Subcutaneous abdominal adipose tissue (tissue), 5 donors: ENCODE results near the gene DLG2.

Experiments
- H3K27ac ChIP-seq: one replicate; pipeline ENCODE4 v1.7.0; 2013; ENCODE audit warnings: low read depth, mild to moderate bottlenecking, inconsistent platforms, low read length, moderate library complexity
- H3K27me3 ChIP-seq, 5 donors: one replicate each; pipeline ENCODE4 v1.7.0; 2013; ENCODE audit warnings: low read length in 5 of 5, inconsistent platforms in 1 of 5; ENCODE audit not compliant: control insufficient read depth in 5 of 5, insufficient read depth in 4 of 5
- H3K36me3 ChIP-seq, 5 donors: one replicate each; pipeline ENCODE4 v1.7.0; 2013; ENCODE audit warnings: low read length in 5 of 5; ENCODE audit not compliant: control insufficient read depth in 5 of 5, insufficient read depth in 5 of 5
- H3K4me1 ChIP-seq, 5 donors: one replicate each; pipeline ENCODE4 v1.7.0; 2013; ENCODE audit warnings: low read length in 5 of 5, mild to moderate bottlenecking in 3 of 5, moderate library complexity in 1 of 5; ENCODE audit not compliant: control insufficient read depth in 5 of 5, insufficient read depth in 5 of 5
- H3K4me3 ChIP-seq, 5 donors: one replicate each; pipeline ENCODE4 v1.7.0; 2013; ENCODE audit warnings: low read length in 5 of 5, low read depth in 1 of 5
- H3K9ac ChIP-seq, 5 donors: one replicate each; pipeline ENCODE4 v1.7.0; 2013; ENCODE audit warnings: low read length in 5 of 5, mild to moderate bottlenecking in 4 of 5, moderate library complexity in 3 of 5
- H3K9me3 ChIP-seq, 5 donors: one replicate each; pipeline ENCODE4 v1.7.0; 2013; ENCODE audit warnings: low read length in 5 of 5; ENCODE audit not compliant: control insufficient read depth in 5 of 5
- donor health status: healthy.
- donor health status: healthy.
- donor health status: healthy.
- donor health status: healthy.
- donor health status: healthy.

Gene DLG2

GRCh38 chr11:83998921-83999320 is 1628.2 kb downstream of the DLG2 start:
- no peaks in the 10 kb centered on the region for H3K27me3 ChIP-seq
- H3K27ac ChIP-seq, result no peak overlapping the region
- peaks cover 11 to 33% (median 24%) of the 10 kb centered on the region in 5 donors for H3K9me3 ChIP-seq
- peak overlapping the region in 2 of 5 donors; percentile 18 to 24 for H3K4me3 ChIP-seq
- no peak overlapping the region for H3K9ac ChIP-seq
- no peaks in the 10 kb centered on the region for H3K4me1 ChIP-seq
- no peaks in the 10 kb centered on the region for H3K36me3 ChIP-seq

- H3K27ac ChIP-seq, result no peak overlapping the region
Observed at GRCh38 chr11:83990160-83990733, 1636.9 kb downstream of the DLG2 start.

GRCh38 chr11:83982825-83983224 is 1644.3 kb downstream of the DLG2 start:
- H3K4me1 ChIP-seq, result no peaks in the 10 kb centered on the region
- no peak overlapping the region for H3K27ac ChIP-seq
- peaks cover 0 to 4% (median 0%) of the 10 kb centered on the region in 5 donors for H3K9me3 ChIP-seq
- H3K9ac ChIP-seq, result no peak overlapping the region
- no peak overlapping the region for H3K4me3 ChIP-seq
- no peaks in the 10 kb centered on the region for H3K36me3 ChIP-seq
- no peaks in the 10 kb centered on the region for H3K27me3 ChIP-seq

More at GRCh38 chr11:83990160-83990733, 1636.9 kb downstream of the DLG2 start:
- no peak overlapping the region for H3K9ac ChIP-seq
- no peaks in the 10 kb centered on the region for H3K27me3 ChIP-seq
- H3K4me3 ChIP-seq, result no peak overlapping the region
- no peaks in the 10 kb centered on the region for H3K36me3 ChIP-seq
- H3K9me3 ChIP-seq, result peaks cover 0 to 3% (median 0%) of the 10 kb centered on the region in 5 donors
- no peaks in the 10 kb centered on the region for H3K4me1 ChIP-seq

- Histone ChIP-seq H3K4me3 (no peak overlapping the region), H3K27me3 (no peaks in the 10 kb centered on the region), H3K9ac (no peak overlapping the region), H3K27ac (no peak overlapping the region), H3K4me1 (no peaks in the 10 kb centered on the region), H3K36me3 (no peaks in the 10 kb centered on the region), H3K9me3 (no peaks in the 10 kb centered on the region)
Observed at GRCh38 chr11:83979593-83979992, 1647.6 kb downstream of the DLG2 start.

- no peaks in the 10 kb centered on the region for H3K36me3 ChIP-seq
- H3K27me3 ChIP-seq, result no peaks in the 10 kb centered on the region
- H3K9ac ChIP-seq, result no peak overlapping the region
- no peaks in the 10 kb centered on the region for H3K9me3 ChIP-seq
- H3K4me1 ChIP-seq, result no peaks in the 10 kb centered on the region
- no peak overlapping the region for H3K4me3 ChIP-seq
- H3K27ac ChIP-seq, result no peak overlapping the region
Observed at GRCh38 chr11:83978942-83979341, 1648.2 kb downstream of the DLG2 start.

GRCh38 chr11:83976086-83976485 is 1651.1 kb downstream of the DLG2 start:
- Histone ChIP-seq H3K4me3 (no peak overlapping the region), H3K27me3 (no peaks in the 10 kb centered on the region), H3K9me3 (no peaks in the 10 kb centered on the region), H3K36me3 (no peaks in the 10 kb centered on the region), H3K27ac (no peak overlapping the region), H3K9ac (no peak overlapping the region), H3K4me1 (no peaks in the 10 kb centered on the region)

- H3K9me3 ChIP-seq, result no peaks in the 10 kb centered on the region
- H3K27me3 ChIP-seq, result no peaks in the 10 kb centered on the region
- no peak overlapping the region for H3K4me3 ChIP-seq
- no peaks in the 10 kb centered on the region for H3K4me1 ChIP-seq
- no peaks in the 10 kb centered on the region for H3K36me3 ChIP-seq
- H3K27ac ChIP-seq, result no peak overlapping the region
- no peak overlapping the region for H3K9ac ChIP-seq
Observed at GRCh38 chr11:83972536-83972935, 1654.6 kb downstream of the DLG2 start.

GRCh38 chr11:83971063-83971462 is 1656.1 kb downstream of the DLG2 start:
- H3K4me3 ChIP-seq, result no peak overlapping the region
- H3K27me3 ChIP-seq, result no peaks in the 10 kb centered on the region
- no peak overlapping the region for H3K27ac ChIP-seq
- no peaks in the 10 kb centered on the region for H3K36me3 ChIP-seq
- no peak overlapping the region for H3K9ac ChIP-seq
- H3K4me1 ChIP-seq, result no peaks in the 10 kb centered on the region
- H3K9me3 ChIP-seq, result no peaks in the 10 kb centered on the region

- H3K9ac ChIP-seq, result no peak overlapping the region
- H3K27me3 ChIP-seq, result no peaks in the 10 kb centered on the region
- H3K4me3 ChIP-seq, result no peak overlapping the region
- H3K9me3 ChIP-seq, result no peaks in the 10 kb centered on the region
- H3K4me1 ChIP-seq, result no peaks in the 10 kb centered on the region
- no peaks in the 10 kb centered on the region for H3K36me3 ChIP-seq
- H3K27ac ChIP-seq, result no peak overlapping the region
Observed at GRCh38 chr11:83970061-83970671, 1657.0 kb downstream of the DLG2 start.

- H3K9ac ChIP-seq, result no peak overlapping the region
- H3K36me3 ChIP-seq, result no peaks in the 10 kb centered on the region
- no peak overlapping the region for H3K27ac ChIP-seq
- no peaks in the 10 kb centered on the region for H3K27me3 ChIP-seq
- no peaks in the 10 kb centered on the region for H3K9me3 ChIP-seq
- H3K4me1 ChIP-seq, result no peaks in the 10 kb centered on the region
- H3K4me3 ChIP-seq, result no peak overlapping the region
Observed at GRCh38 chr11:83957038-83957900, 1669.9 kb downstream of the DLG2 start.
